ENCODE measurements around the gene QRICH2. TPM values are rescaled to one million over a fixed set of nuclear protein-coding genes. Genes with fewer than 3 reads are reported as not detected.

QRICH2 gene
- total RNA-seq, result 10.6 and 12.3 TPM in 2 replicates
- long read RNA-seq, partial matches to known transcripts, result 1 of 1 reads
- long read RNA-seq, other reads (novel, unspliced or antisense), result 0 of 1 reads

- DNase-seq (ENCODE audit: low read depth, low spot score), result no peak
- peaks cover 8% of the 10 kb centered on the region for H3K36me3 Mint-ChIP-seq (ENCODE audit: low read depth)
- H3K27ac Mint-ChIP-seq (ENCODE audit: unreplicated experiment), result no peak within 1 kb of the TSS
- no peaks in the 10 kb centered on the region for H3K9me3 Mint-ChIP-seq
- no peaks in the 10 kb centered on the region for H3K27me3 Mint-ChIP-seq (ENCODE audit: low read depth)
- H3K4me3 Mint-ChIP-seq, result no peak within 1 kb of the TSS
- H3K4me1 Mint-ChIP-seq, result peaks cover 4% of the 10 kb centered on the region
- TF ChIP-seq CTCF (conservative IDR thresholded peaks at IDR 0.05), result no peak
These were observed at the start of gene QRICH2 for GRCh38 chr17:76307966-76308338. QRICH2 (minus strand) TSS chr17:76308276; CDS start chr17:76307998, 278 bp downstream.

GRCh38 chr17:76357597-76358158, 49.6 kb upstream of the QRICH2 start:
- peaks cover 36% of the 10 kb centered on the region for H3K4me1 Mint-ChIP-seq
- H3K27me3 Mint-ChIP-seq (ENCODE audit: low read depth), result no peaks in the 10 kb centered on the region
- peak overlapping the region; percentile 40 for H3K4me3 Mint-ChIP-seq
- H3K27ac Mint-ChIP-seq (ENCODE audit: unreplicated experiment), result no peak overlapping the region
- peaks cover 3% of the 10 kb centered on the region for H3K36me3 Mint-ChIP-seq (ENCODE audit: low read depth)
- no peak for DNase-seq (ENCODE audit: low read depth, low spot score)
- H3K9me3 Mint-ChIP-seq, result no peaks in the 10 kb centered on the region
- no peak for TF ChIP-seq CTCF (conservative IDR thresholded peaks at IDR 0.05)

- H3K9me3 Mint-ChIP-seq, result no peaks in the 10 kb centered on the region
- TF ChIP-seq CTCF (conservative IDR thresholded peaks at IDR 0.05), result no peak
- no peak for DNase-seq (ENCODE audit: low read depth, low spot score)
- H3K4me3 Mint-ChIP-seq, result peak overlapping the region; percentile 40
- H3K27ac Mint-ChIP-seq (ENCODE audit: unreplicated experiment), result no peak overlapping the region
- no peaks in the 10 kb centered on the region for H3K27me3 Mint-ChIP-seq (ENCODE audit: low read depth)
- peaks cover 35% of the 10 kb centered on the region for H3K4me1 Mint-ChIP-seq
- peaks cover 4% of the 10 kb centered on the region for H3K36me3 Mint-ChIP-seq (ENCODE audit: low read depth)
These were observed 48.9 kb upstream of the QRICH2 start for GRCh38 chr17:76356803-76357456.

GRCh38 chr17:76354747-76355310, 46.8 kb upstream of the QRICH2 start:
- no peaks in the 10 kb centered on the region for H3K27me3 Mint-ChIP-seq (ENCODE audit: low read depth)
- TF ChIP-seq CTCF (conservative IDR thresholded peaks at IDR 0.05), result no peak
- DNase-seq (ENCODE audit: low read depth, low spot score), result no peak
- H3K27ac Mint-ChIP-seq (ENCODE audit: unreplicated experiment), result no peak overlapping the region
- H3K4me3 Mint-ChIP-seq, result peak overlapping the region; percentile 96
- peaks cover 4% of the 10 kb centered on the region for H3K36me3 Mint-ChIP-seq (ENCODE audit: low read depth)
- H3K9me3 Mint-ChIP-seq, result no peaks in the 10 kb centered on the region
- peaks cover 27% of the 10 kb centered on the region for H3K4me1 Mint-ChIP-seq

- peaks cover 27% of the 10 kb centered on the region for H3K4me1 Mint-ChIP-seq
- no peak for TF ChIP-seq CTCF (conservative IDR thresholded peaks at IDR 0.05)
- no peaks in the 10 kb centered on the region for H3K9me3 Mint-ChIP-seq
- peak overlapping the region; percentile 100 for H3K27ac Mint-ChIP-seq (ENCODE audit: unreplicated experiment)
- H3K27me3 Mint-ChIP-seq (ENCODE audit: low read depth), result no peaks in the 10 kb centered on the region
- peak overlapping the region; percentile 96 for H3K4me3 Mint-ChIP-seq
- H3K36me3 Mint-ChIP-seq (ENCODE audit: low read depth), result peaks cover 4% of the 10 kb centered on the region
- DNase-seq (ENCODE audit: low read depth, low spot score), result no peak
These were observed 46.2 kb upstream of the QRICH2 start for GRCh38 chr17:76354317-76354729.
